Panc1 (cell line): ENCODE data around the gene METTL24.

Experiments
- CTCF ChIP-seq: fragments of 450-650 bp; IDR thresholded peaks from 2 replicates; pipeline ENCODE4 v1.5.1; 2017; ENCODE audit warnings: mild to moderate bottlenecking
- POLR2AphosphoS5 ChIP-seq: IDR thresholded peaks from 2 replicates; pipeline ENCODE4 v1.6.1; 2012; ENCODE audit warnings: mild to moderate bottlenecking, low read depth, low read length, moderate library complexity
- REST ChIP-seq, 2 experiments: IDR thresholded peaks; 2 replicates each; pipeline ENCODE4 v1.6.1; 2011 to 2012; ENCODE audit warnings: low read depth in 2 of 2, control low read depth in 1 of 2, low read length in 1 of 2, mild to moderate bottlenecking in 1 of 2, moderate library complexity in 1 of 2; ENCODE audit not compliant: insufficient read depth in 1 of 2
- TCF7L2 ChIP-seq: IDR thresholded peaks from 2 replicates; pipeline ENCODE4 v1.6.1; 2011; ENCODE audit warnings: mild to moderate bottlenecking, low read depth, low read length, inconsistent platforms

GRCh38 chr6:110331816-110332215 is 26.3 kb downstream of the METTL24 start:
- TF ChIP-seq CTCF (no peak), POLR2AphosphoS5 (no peak), REST (IDR thresholded peaks at IDR 0.05; ENCODE audit: insufficient read depth in 1 of 2, low read depth in 2 of 2, low read length in 1 of 2) (no peak), TCF7L2 (no peak)
